ENCODE measurements around the gene KCNQ4.

KCNQ4 gene

GRCh38 chr1:40739455-40740008 is 44.1 kb upstream of the KCNQ4 start:
- no peak overlapping the region for H3K27ac ChIP-seq (ENCODE audit: low read length)
- no peak overlapping the region for H3K9ac ChIP-seq (ENCODE audit: low read length)
- H3K4me2 ChIP-seq (ENCODE audit: low read length), result no peak overlapping the region
- H2AFZ ChIP-seq (ENCODE audit: low read depth, low read length), result no peak overlapping the region
- H3K9me3 ChIP-seq (ENCODE audit: insufficient read depth, low read length), result no peaks in the 10 kb centered on the region
- H3K27me3 ChIP-seq (ENCODE audit: low read depth, low read length), result no peaks in the 10 kb centered on the region
- H3K36me3 ChIP-seq (replicated peaks; ENCODE audit: low read depth, low read length), result peaks cover 33% of the 10 kb centered on the region
- TF ChIP-seq EZH2phosphoT487 (IDR thresholded peaks at IDR 0.05; ENCODE audit: low read depth), result no peak
- TF ChIP-seq, protein P1, sequence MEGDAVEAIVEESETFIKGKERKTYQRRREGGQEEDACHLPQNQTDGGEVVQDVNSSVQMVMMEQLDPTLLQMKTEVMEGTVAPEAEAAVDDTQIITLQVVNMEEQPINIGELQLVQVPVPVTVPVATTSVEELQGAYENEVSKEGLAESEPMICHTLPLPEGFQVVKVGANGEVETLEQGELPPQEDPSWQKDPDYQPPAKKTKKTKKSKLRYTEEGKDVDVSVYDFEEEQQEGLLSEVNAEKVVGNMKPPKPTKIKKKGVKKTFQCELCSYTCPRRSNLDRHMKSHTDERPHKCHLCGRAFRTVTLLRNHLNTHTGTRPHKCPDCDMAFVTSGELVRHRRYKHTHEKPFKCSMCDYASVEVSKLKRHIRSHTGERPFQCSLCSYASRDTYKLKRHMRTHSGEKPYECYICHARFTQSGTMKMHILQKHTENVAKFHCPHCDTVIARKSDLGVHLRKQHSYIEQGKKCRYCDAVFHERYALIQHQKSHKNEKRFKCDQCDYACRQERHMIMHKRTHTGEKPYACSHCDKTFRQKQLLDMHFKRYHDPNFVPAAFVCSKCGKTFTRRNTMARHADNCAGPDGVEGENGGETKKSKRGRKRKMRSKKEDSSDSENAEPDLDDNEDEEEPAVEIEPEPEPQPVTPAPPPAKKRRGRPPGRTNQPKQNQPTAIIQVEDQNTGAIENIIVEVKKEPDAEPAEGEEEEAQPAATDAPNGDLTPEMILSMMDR (IDR thresholded peaks at IDR 0.05; ENCODE audit: low read depth, low read length), result no peak
- no peak overlapping the region for H3K4me3 ChIP-seq (ENCODE audit: low read length)
- peaks cover 41% of the 10 kb centered on the region for H3K79me2 ChIP-seq (ENCODE audit: low read length)
- H3K4me1 ChIP-seq (ENCODE audit: low read length), result peaks cover 35% of the 10 kb centered on the region
- H4K20me1 ChIP-seq (ENCODE audit: insufficient read depth, low read length), result no peaks in the 10 kb centered on the region

- peaks cover 35% of the 10 kb centered on the region for H3K4me1 ChIP-seq (ENCODE audit: low read length)
- no peak overlapping the region for H3K4me2 ChIP-seq (ENCODE audit: low read length)
- no peak overlapping the region for H3K4me3 ChIP-seq (ENCODE audit: low read length)
- no peaks in the 10 kb centered on the region for H3K27me3 ChIP-seq (ENCODE audit: low read depth, low read length)
- no peak for TF ChIP-seq EZH2phosphoT487 (IDR thresholded peaks at IDR 0.05; ENCODE audit: low read depth)
- TF ChIP-seq, protein P1 (IDR thresholded peaks at IDR 0.05; ENCODE audit: low read depth, low read length), result no peak
- no peak overlapping the region for H2AFZ ChIP-seq (ENCODE audit: low read depth, low read length)
- peaks cover 40% of the 10 kb centered on the region for H3K36me3 ChIP-seq (replicated peaks; ENCODE audit: low read depth, low read length)
- no peaks in the 10 kb centered on the region for H4K20me1 ChIP-seq (ENCODE audit: insufficient read depth, low read length)
- no peaks in the 10 kb centered on the region for H3K9me3 ChIP-seq (ENCODE audit: insufficient read depth, low read length)
- no peak overlapping the region for H3K9ac ChIP-seq (ENCODE audit: low read length)
- H3K79me2 ChIP-seq (ENCODE audit: low read length), result peaks cover 40% of the 10 kb centered on the region
- no peak overlapping the region for H3K27ac ChIP-seq (ENCODE audit: low read length)
Measured at GRCh38 chr1:40740039-40740996, 43.3 kb upstream of the KCNQ4 start.

GRCh38 chr1:40740997-40741736 is 42.4 kb upstream of the KCNQ4 start:
- Histone ChIP-seq H3K27ac (ENCODE audit: low read length) (no peak overlapping the region), H2AFZ (ENCODE audit: low read depth, low read length) (no peak overlapping the region), H3K27me3 (ENCODE audit: low read depth, low read length) (no peaks in the 10 kb centered on the region), H3K9me3 (ENCODE audit: insufficient read depth, low read length) (no peaks in the 10 kb centered on the region), H4K20me1 (ENCODE audit: insufficient read depth, low read length) (no peaks in the 10 kb centered on the region), H3K4me2 (ENCODE audit: low read length) (no peak overlapping the region), H3K9ac (ENCODE audit: low read length) (no peak overlapping the region), H3K4me3 (ENCODE audit: low read length) (no peak overlapping the region), H3K4me1 (ENCODE audit: low read length) (peaks cover 35% of the 10 kb centered on the region), H3K79me2 (ENCODE audit: low read length) (peaks cover 35% of the 10 kb centered on the region), H3K36me3 (replicated peaks; ENCODE audit: low read depth, low read length) (peaks cover 40% of the 10 kb centered on the region)
- TF ChIP-seq, protein P1 (IDR thresholded peaks at IDR 0.05; ENCODE audit: low read depth, low read length), result no peak
- no peak for TF ChIP-seq EZH2phosphoT487 (IDR thresholded peaks at IDR 0.05; ENCODE audit: low read depth)
